Vagina (tissue), 2 donors: ENCODE results near the gene RHBDL3. TPM values are rescaled to one million over a fixed set of nuclear protein-coding genes. Genes with fewer than 3 reads are reported as not detected.
A peak's percentile ranks its signal among the peaks of the same experiment; 100 is the strongest.

Experiments used
- DNase-seq, 2 donors: peaks; one replicate each; pipeline ENCODE4 v3.0.0-alpha.2; 2017; ENCODE audit errors: extremely low spot score in 2 of 2
- H3K27ac ChIP-seq: fragments of 200-600 bp; sonication (generic); one replicate; pipeline ENCODE4 v1.5.1; 2019
- H3K27me3 ChIP-seq: fragments of 200-600 bp; sonication (generic); one replicate; pipeline ENCODE4 v1.5.1; 2019
- H3K36me3 ChIP-seq, 2 donors: fragments of 200-600 bp; sonication (generic); one replicate each; pipeline ENCODE4 v1.5.1; 2017 to 2019
- H3K4me1 ChIP-seq: fragments of 200-600 bp; sonication (generic); one replicate; pipeline ENCODE4 v1.5.1; 2019
- H3K4me3 ChIP-seq, 2 donors: fragments of 200-600 bp; sonication (generic); 1 replicate in 1 of 2; 2 replicates in 1 of 2; pipeline ENCODE4 v1.5.1; 2016 to 2019
- H3K9me3 ChIP-seq: fragments of 200-600 bp; sonication (generic); one replicate; pipeline ENCODE4 v1.5.1; 2019
- POLR2A ChIP-seq, 2 donors: fragments of 450-650 bp; IDR thresholded peaks; one replicate each; pipeline ENCODE4 v1.6.1; 2017; ENCODE audit warnings: antibody characterized with exemption in 2 of 2, mild to moderate bottlenecking in 2 of 2, moderate library complexity in 2 of 2
- POLR2AphosphoS5 ChIP-seq, 2 donors: sonication (generic); formaldehyde crosslinking; IDR thresholded peaks; one replicate each; pipeline ENCODE4 v1.9.0; 2017; ENCODE audit warnings: antibody characterized with exemption in 2 of 2, mild to moderate bottlenecking in 2 of 2, low read depth in 1 of 2; ENCODE audit not compliant: insufficient read depth in 1 of 2
- intact Hi-C: fragments of 100-400 bp; cut with DNase I; formaldehyde crosslinking; loops from one replicate; pipeline ENCODE4 v1.15.1; 2023
- total RNA-seq: library from RNA; depleted of rRNA; stranded (reverse); fragments of >200 nt; gene quantifications from one replicate; pipeline ENCODE4 v1.2.3, GENCODE V29; 2016
- TF ChIP-seq, protein P1 (sequence below), 3 experiments: fragments of 450-650 bp in 2 of 3; fragments of 200-600 bp in 1 of 3; sonication (generic) in 1 of 3; IDR thresholded peaks; one replicate each; pipeline ENCODE4 v1.5.1; 2017 to 2019; ENCODE audit warnings: antibody characterized with exemption in 3 of 3, mild to moderate bottlenecking in 2 of 3, moderate library complexity in 2 of 3

Gene RHBDL3
- total RNA-seq, 1 donor from 2014 or later = 1.7 TPM

DNA sequence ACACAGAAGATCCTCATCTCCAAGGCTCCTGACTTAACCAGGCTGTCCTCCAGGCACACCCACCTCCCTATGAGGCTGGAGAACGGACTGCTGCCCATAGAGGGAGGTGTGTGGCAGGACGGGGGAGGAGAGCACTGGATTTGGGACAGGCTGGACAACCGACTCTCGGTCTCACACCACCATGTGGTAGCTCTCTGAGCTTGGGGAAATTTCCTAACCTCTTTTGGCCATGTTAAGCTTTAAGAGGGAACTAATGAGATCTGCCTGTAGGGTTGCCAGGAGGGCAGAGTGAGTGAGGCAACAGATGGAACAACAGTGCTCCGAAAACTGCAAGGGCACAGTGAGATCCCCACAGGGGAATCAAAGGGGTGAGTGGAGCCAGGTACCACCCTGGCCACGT, 32.7 kb downstream of the RHBDL3 start:
- Histone ChIP-seq H3K36me3 (no peaks in the 10 kb centered on the region), H3K27me3 (no peaks in the 10 kb centered on the region), H3K27ac (peak overlapping the region; percentile 81), H3K9me3 (no peaks in the 10 kb centered on the region), H3K4me3 (no peak overlapping the region), H3K4me1 (peaks cover 15% of the 10 kb centered on the region)
- TF ChIP-seq, protein P1, sequence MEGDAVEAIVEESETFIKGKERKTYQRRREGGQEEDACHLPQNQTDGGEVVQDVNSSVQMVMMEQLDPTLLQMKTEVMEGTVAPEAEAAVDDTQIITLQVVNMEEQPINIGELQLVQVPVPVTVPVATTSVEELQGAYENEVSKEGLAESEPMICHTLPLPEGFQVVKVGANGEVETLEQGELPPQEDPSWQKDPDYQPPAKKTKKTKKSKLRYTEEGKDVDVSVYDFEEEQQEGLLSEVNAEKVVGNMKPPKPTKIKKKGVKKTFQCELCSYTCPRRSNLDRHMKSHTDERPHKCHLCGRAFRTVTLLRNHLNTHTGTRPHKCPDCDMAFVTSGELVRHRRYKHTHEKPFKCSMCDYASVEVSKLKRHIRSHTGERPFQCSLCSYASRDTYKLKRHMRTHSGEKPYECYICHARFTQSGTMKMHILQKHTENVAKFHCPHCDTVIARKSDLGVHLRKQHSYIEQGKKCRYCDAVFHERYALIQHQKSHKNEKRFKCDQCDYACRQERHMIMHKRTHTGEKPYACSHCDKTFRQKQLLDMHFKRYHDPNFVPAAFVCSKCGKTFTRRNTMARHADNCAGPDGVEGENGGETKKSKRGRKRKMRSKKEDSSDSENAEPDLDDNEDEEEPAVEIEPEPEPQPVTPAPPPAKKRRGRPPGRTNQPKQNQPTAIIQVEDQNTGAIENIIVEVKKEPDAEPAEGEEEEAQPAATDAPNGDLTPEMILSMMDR (IDR thresholded peaks at IDR 0.05) = no peak
- peak in 1 of 2 donors; percentile 16 for TF ChIP-seq POLR2AphosphoS5 (IDR thresholded peaks at IDR 0.05; ENCODE audit: insufficient read depth in 1 of 2, low read depth in 1 of 2)
- no peak for TF ChIP-seq POLR2A (IDR thresholded peaks at IDR 0.05)
- DNase-seq = no peak
- intact Hi-C loops = no loop called here

- TF ChIP-seq, protein P1 (IDR thresholded peaks at IDR 0.05) = no peak
- TF ChIP-seq POLR2AphosphoS5 (IDR thresholded peaks at IDR 0.05; ENCODE audit: insufficient read depth in 1 of 2, low read depth in 1 of 2) = peak in 1 of 2 donors; percentile 65
- Histone ChIP-seq H3K36me3 (no peaks in the 10 kb centered on the region), H3K4me3 (no peak overlapping the region), H3K4me1 (peaks cover 15% of the 10 kb centered on the region), H3K27ac (peak overlapping the region; percentile 81), H3K27me3 (no peaks in the 10 kb centered on the region), H3K9me3 (no peaks in the 10 kb centered on the region)
- intact Hi-C loops = no loop called here
- no peak for DNase-seq
These were observed 33.3 kb downstream of the RHBDL3 start for GRCh38 chr17:32298721-32299579.

DNA sequence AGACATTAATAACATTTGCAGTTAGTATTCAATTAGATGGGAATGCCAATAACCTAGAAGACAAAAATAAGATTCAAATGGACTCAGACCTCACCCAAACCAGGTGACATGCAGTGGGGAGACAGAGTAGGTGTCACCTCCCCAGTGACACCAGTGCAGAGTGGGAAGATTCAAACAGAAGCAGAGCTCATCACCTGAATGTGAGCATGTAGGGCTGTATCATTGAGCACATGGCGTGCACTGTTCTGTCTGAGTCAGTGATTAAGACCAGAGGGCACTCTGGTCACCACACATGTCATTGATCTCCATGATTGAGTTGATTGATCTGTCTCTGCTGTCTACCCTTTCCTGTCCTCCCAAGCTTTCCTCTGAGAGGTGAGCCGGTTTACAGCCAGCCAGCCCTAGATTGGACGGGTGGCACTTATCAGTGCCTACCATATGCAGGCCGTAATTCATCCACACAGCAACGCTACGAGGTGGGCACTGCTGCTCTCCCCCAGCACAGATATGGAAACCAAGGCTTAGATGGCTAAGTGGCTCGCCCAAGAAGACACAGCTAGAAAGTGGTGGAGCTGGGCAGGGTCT, 34.0 kb downstream of the RHBDL3 start:
- H3K4me3 ChIP-seq = no peak overlapping the region
- DNase-seq = no peak
- H3K9me3 ChIP-seq = no peaks in the 10 kb centered on the region
- H3K36me3 ChIP-seq = no peaks in the 10 kb centered on the region
- TF ChIP-seq, protein P1 (IDR thresholded peaks at IDR 0.05) = no peak
- TF ChIP-seq POLR2A (IDR thresholded peaks at IDR 0.05) (no peak), POLR2AphosphoS5 (IDR thresholded peaks at IDR 0.05; ENCODE audit: insufficient read depth in 1 of 2, low read depth in 1 of 2) (no peak)
- intact Hi-C loops = no loop called here
- H3K27ac ChIP-seq = no peak overlapping the region
- H3K4me1 ChIP-seq = peaks cover 15% of the 10 kb centered on the region
- no peaks in the 10 kb centered on the region for H3K27me3 ChIP-seq

- no peak overlapping the region for H3K4me3 ChIP-seq
- TF ChIP-seq POLR2A (IDR thresholded peaks at IDR 0.05) = no peak
- no peak for TF ChIP-seq POLR2AphosphoS5 (IDR thresholded peaks at IDR 0.05; ENCODE audit: insufficient read depth in 1 of 2, low read depth in 1 of 2)
- TF ChIP-seq, protein P1 (IDR thresholded peaks at IDR 0.05) = no peak
- no peaks in the 10 kb centered on the region for H3K36me3 ChIP-seq
- no peaks in the 10 kb centered on the region for H3K27me3 ChIP-seq
- DNase-seq = no peak
- peaks cover 15% of the 10 kb centered on the region for H3K4me1 ChIP-seq
- H3K9me3 ChIP-seq = no peaks in the 10 kb centered on the region
- intact Hi-C loops = no loop called here
- no peak overlapping the region for H3K27ac ChIP-seq
These were observed 36.4 kb downstream of the RHBDL3 start for GRCh38 chr17:32302037-32302436.
